ENCODE measurements around the gene CBX1.

DNA sequence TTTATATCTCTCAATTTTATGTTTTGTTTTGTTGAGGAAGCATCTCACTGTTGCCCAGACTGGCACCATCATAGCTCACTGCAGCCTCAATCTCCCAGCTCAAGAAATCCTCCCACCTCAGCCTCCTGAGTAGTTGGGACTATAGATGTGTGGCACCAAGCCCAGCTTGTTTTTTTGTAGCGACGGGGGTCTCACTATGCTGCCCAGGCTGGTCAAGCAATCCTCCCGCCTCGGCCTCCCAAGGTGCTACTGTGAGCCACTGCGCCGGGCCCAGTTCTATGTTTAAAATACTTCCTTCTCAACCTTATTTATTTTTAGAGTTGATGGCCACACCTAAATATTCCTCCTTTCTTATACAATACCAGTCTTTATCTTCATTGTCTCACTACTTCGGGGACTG lies 55.0 kb downstream of the CBX1 start:
- TF ChIP-seq, protein P1, sequence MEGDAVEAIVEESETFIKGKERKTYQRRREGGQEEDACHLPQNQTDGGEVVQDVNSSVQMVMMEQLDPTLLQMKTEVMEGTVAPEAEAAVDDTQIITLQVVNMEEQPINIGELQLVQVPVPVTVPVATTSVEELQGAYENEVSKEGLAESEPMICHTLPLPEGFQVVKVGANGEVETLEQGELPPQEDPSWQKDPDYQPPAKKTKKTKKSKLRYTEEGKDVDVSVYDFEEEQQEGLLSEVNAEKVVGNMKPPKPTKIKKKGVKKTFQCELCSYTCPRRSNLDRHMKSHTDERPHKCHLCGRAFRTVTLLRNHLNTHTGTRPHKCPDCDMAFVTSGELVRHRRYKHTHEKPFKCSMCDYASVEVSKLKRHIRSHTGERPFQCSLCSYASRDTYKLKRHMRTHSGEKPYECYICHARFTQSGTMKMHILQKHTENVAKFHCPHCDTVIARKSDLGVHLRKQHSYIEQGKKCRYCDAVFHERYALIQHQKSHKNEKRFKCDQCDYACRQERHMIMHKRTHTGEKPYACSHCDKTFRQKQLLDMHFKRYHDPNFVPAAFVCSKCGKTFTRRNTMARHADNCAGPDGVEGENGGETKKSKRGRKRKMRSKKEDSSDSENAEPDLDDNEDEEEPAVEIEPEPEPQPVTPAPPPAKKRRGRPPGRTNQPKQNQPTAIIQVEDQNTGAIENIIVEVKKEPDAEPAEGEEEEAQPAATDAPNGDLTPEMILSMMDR (IDR thresholded peaks at IDR 0.05): no peak
- TF ChIP-seq POLR2A (IDR thresholded peaks at IDR 0.05) (no peak), EP300 (IDR thresholded peaks at IDR 0.05) (no peak)
